Osteoblast (primary cell): Measurements from ENCODE around the gene CLDN14. TPM values are rescaled to one million over a fixed set of nuclear protein-coding genes. Genes with fewer than 3 reads are reported as not detected.
"Not testable (repeated sequence)": the region's sequence is repeated elsewhere in the genome, so short reads cannot be mapped to it uniquely, and the experiment has no call there.

Experiments used
- DNase-seq: peaks from one replicate; pipeline ENCODE4 v3.0.0; 2011; ENCODE audit warnings: low spot score, mixed read lengths; ENCODE audit not compliant: insufficient read length; ENCODE audit errors: missing footprints
- H2AFZ ChIP-seq: 2 replicates; pipeline ENCODE4 v1.6.0; 2011; ENCODE audit warnings: mild to moderate bottlenecking, low read length
- H3K27ac ChIP-seq: 2 replicates; pipeline ENCODE4 v1.5.1; 2011; ENCODE audit warnings: mild to moderate bottlenecking, low read depth, low read length, moderate library complexity
- H3K27me3 ChIP-seq: 2 replicates; pipeline ENCODE4 v1.6.0; 2012; ENCODE audit warnings: mild to moderate bottlenecking, control low read depth, inconsistent platforms, low read length, moderate library complexity; ENCODE audit not compliant: insufficient read depth
- H3K36me3 ChIP-seq: 2 replicates; pipeline ENCODE4 v1.5.1; 2011; ENCODE audit warnings: mild to moderate bottlenecking, low read length, control low read depth, moderate library complexity; ENCODE audit not compliant: insufficient read depth
- H3K4me1 ChIP-seq: 2 replicates; pipeline ENCODE4 v1.5.1; 2011; ENCODE audit warnings: mild to moderate bottlenecking, low read length, control low read depth, moderate library complexity; ENCODE audit not compliant: insufficient read depth
- H3K4me2 ChIP-seq: 2 replicates; pipeline ENCODE4 v1.6.0; 2011; ENCODE audit warnings: mild to moderate bottlenecking, low read length; ENCODE audit not compliant: insufficient read depth
- H3K4me3 ChIP-seq: fragments of 200-600 bp; sonication (generic); 3 replicates; pipeline ENCODE4 v1.5.1; 2012; ENCODE audit warnings: mild to moderate bottlenecking, low read length, inconsistent platforms; ENCODE audit not compliant: insufficient read depth
- H3K79me2 ChIP-seq: 2 replicates; pipeline ENCODE4 v1.6.0; 2012; ENCODE audit warnings: mild to moderate bottlenecking, low read length, control low read depth, inconsistent platforms; ENCODE audit not compliant: insufficient read depth
- H3K9me3 ChIP-seq: 2 replicates; pipeline ENCODE4 v1.5.1; 2011; ENCODE audit warnings: low read depth, low read length, control low read depth
- H4K20me1 ChIP-seq: 2 replicates; pipeline ENCODE4 v1.6.0; 2012; ENCODE audit warnings: mild to moderate bottlenecking, low read length, control low read depth; ENCODE audit not compliant: insufficient read depth
- total RNA-seq: library from RNA; depleted of rRNA; stranded (reverse); fragments of >200 nt; gene quantifications from 2 replicates; pipeline ENCODE4 v1.2.3, GENCODE V29; 2012
- TF ChIP-seq, protein P1 (sequence below): IDR thresholded peaks from 2 replicates; pipeline ENCODE4 v1.5.1; 2011; ENCODE audit warnings: mild to moderate bottlenecking, low read depth, low read length, moderate library complexity; ENCODE audit errors: extremely low read depth

Gene CLDN14
- total RNA-seq, 1 donor: 0.36 TPM

DNA sequence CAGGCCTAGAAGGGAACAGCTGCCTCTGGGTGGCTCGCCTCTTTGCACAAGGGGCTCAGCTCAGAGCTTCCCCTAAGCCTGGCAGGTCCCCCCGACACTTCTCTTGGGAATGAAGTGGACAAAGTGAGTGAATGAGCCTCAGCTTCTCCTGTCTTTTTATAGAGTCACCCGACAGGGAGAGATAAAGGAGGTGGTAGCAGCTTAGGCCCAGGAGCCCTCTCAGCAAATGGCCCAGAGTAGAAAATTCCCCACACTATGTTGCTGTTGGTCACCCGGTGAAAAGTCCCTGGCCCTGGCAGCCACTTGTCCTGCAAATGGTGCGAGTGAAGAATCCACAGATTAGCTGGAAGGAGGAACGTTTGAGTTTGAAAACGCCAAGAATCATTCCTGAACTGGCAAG, 2.4 kb downstream of the CLDN14 start:
- H3K4me2 ChIP-seq: no peak overlapping the region
- TF ChIP-seq, protein P1, sequence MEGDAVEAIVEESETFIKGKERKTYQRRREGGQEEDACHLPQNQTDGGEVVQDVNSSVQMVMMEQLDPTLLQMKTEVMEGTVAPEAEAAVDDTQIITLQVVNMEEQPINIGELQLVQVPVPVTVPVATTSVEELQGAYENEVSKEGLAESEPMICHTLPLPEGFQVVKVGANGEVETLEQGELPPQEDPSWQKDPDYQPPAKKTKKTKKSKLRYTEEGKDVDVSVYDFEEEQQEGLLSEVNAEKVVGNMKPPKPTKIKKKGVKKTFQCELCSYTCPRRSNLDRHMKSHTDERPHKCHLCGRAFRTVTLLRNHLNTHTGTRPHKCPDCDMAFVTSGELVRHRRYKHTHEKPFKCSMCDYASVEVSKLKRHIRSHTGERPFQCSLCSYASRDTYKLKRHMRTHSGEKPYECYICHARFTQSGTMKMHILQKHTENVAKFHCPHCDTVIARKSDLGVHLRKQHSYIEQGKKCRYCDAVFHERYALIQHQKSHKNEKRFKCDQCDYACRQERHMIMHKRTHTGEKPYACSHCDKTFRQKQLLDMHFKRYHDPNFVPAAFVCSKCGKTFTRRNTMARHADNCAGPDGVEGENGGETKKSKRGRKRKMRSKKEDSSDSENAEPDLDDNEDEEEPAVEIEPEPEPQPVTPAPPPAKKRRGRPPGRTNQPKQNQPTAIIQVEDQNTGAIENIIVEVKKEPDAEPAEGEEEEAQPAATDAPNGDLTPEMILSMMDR: no peak
- H3K9me3 ChIP-seq: no peaks in the 10 kb centered on the region
- H2AFZ ChIP-seq: no peak overlapping the region
- H3K27ac ChIP-seq: peak overlapping the region; percentile 99
- H3K4me3 ChIP-seq: no peak overlapping the region
- no peaks in the 10 kb centered on the region for H3K27me3 ChIP-seq
- peaks cover 26% of the 10 kb centered on the region for H3K4me1 ChIP-seq
- DNase-seq: no peak
- no peaks in the 10 kb centered on the region for H3K36me3 ChIP-seq
- H4K20me1 ChIP-seq: no peaks in the 10 kb centered on the region
- H3K79me2 ChIP-seq: no peaks in the 10 kb centered on the region

DNA sequence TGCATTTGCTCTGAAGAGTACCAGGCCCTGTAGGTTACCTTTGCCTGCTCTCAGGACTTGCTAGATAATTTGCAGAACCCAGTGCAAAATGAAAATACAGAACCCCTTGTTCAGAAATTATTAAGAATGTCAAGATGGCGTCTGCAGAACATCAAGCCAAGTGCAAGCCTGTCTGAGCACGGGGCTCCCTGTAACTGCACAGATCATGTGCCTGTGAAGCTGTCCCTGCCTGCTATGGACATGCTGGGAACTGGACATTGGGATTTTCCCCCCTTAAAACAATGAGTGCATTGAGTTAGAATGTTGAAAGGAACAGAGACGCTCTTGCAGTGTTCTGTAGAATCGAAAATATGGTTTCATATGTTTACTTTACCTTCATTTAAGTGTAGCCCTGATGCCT, 2.9 kb downstream of the CLDN14 start:
- Histone ChIP-seq H3K36me3 (no peaks in the 10 kb centered on the region), H3K79me2 (no peaks in the 10 kb centered on the region), H3K27me3 (no peaks in the 10 kb centered on the region), H4K20me1 (no peaks in the 10 kb centered on the region), H3K4me3 (no peak overlapping the region), H2AFZ (no peak overlapping the region), H3K4me2 (no peak overlapping the region), H3K27ac (no peak overlapping the region), H3K9me3 (no peaks in the 10 kb centered on the region), H3K4me1 (peaks cover 26% of the 10 kb centered on the region)
- TF ChIP-seq, protein P1: no peak
- no peak for DNase-seq

DNA sequence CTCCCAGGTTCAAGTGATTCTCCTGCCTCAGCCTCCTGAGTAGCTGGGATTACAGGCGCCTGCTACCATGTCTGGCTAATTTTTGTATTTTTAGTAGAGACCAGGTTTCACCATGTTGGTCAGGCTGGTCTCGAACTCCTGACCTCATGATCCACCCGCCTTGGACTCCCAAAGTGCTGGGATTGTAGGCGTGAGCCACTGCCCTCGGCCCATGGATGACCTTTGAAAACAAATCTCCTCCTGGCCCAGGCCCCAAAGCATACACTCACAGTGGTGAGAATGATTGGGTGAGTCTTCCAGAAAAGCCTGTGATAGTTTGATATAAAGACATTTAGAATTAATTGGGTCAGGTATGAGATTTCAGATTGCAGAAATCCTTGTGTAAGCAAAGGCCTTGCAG, 3.4 kb downstream of the CLDN14 start:
- H3K27me3 ChIP-seq, H3K4me2 ChIP-seq, H3K27ac ChIP-seq, H3K79me2 ChIP-seq, H3K4me3 ChIP-seq, H3K36me3 ChIP-seq, DNase-seq, H4K20me1 ChIP-seq, H2AFZ ChIP-seq, H3K9me3 ChIP-seq: not testable (repeated sequence)
- peaks cover 27% of the 10 kb centered on the region for H3K4me1 ChIP-seq

DNA sequence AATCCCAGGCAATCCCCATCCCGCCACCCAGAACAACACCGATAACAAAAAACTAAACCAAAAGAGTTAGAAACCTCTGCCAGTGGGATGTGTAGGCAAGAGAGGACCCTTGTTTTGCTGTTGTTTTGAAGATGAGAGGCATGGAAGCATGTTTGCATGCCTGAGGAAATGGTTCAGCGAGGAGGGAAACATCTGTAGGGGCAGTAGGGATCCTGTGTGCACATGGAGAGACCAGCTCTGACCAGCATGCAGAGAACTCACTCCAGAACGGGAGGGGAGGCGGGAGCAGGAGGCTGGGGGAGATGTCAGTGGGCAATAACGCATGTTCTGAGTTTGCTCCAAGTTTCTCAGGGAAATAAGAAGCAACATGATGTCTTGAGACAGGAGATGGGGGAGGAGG, 5.3 kb downstream of the CLDN14 start:
- peaks cover 28% of the 10 kb centered on the region for H3K4me1 ChIP-seq
- no peak overlapping the region for H3K4me3 ChIP-seq
- TF ChIP-seq, protein P1: no peak
- DNase-seq: no peak
- H3K79me2 ChIP-seq: no peaks in the 10 kb centered on the region
- H3K27me3 ChIP-seq: no peaks in the 10 kb centered on the region
- no peaks in the 10 kb centered on the region for H3K9me3 ChIP-seq
- no peaks in the 10 kb centered on the region for H4K20me1 ChIP-seq
- no peaks in the 10 kb centered on the region for H3K36me3 ChIP-seq
- H2AFZ ChIP-seq: no peak overlapping the region
- H3K27ac ChIP-seq: no peak overlapping the region
- H3K4me2 ChIP-seq: no peak overlapping the region
